Umbilical cord (tissue), 2 donors: ENCODE data around the gene ERP44. TPM values are rescaled to one million over a fixed set of nuclear protein-coding genes. Genes with fewer than 3 reads are reported as not detected.
"Not testable (repeated sequence)": the region's sequence is repeated elsewhere in the genome, so short reads cannot be mapped to it uniquely, and the experiment has no call there.

ENCODE experiments used
- DNase-seq: peaks from one replicate; pipeline ENCODE4 v3.0.0-alpha.2; 2015; ENCODE audit warnings: low spot score
- total RNA-seq: library from RNA; depleted of rRNA; stranded (reverse); fragments of >200 nt; gene quantifications from one replicate; pipeline ENCODE4 v1.2.3, GENCODE V29; 2014; ENCODE audit warnings: low replicate concordance; ENCODE audit not compliant: insufficient read depth

The ERP44 gene
- total RNA-seq, 1 donor from 2014 or later: 23.8 TPM

DNA sequence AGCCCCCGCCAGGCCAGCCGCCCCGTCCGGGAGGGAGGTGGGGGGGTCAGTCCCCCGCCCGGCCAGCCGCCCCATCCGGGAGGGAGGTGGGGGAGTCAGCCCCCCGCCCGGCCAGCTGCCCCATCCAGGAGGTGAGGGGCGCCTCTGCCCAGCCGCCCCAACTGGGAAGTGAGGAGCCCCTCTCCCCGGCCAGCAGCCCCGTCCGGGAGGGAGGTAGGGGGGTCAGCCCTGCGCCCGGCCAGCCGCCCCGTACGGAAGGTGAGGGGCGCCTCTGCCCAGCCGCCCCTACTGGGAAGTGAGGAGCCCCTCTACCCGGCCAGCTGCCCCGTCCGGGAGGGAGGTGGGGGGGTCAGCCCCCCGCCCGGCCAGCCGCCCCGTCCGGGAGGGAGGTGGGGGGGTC is 30.8 kb downstream of the ERP44 start:
- not testable (repeated sequence) for DNase-seq

DNA sequence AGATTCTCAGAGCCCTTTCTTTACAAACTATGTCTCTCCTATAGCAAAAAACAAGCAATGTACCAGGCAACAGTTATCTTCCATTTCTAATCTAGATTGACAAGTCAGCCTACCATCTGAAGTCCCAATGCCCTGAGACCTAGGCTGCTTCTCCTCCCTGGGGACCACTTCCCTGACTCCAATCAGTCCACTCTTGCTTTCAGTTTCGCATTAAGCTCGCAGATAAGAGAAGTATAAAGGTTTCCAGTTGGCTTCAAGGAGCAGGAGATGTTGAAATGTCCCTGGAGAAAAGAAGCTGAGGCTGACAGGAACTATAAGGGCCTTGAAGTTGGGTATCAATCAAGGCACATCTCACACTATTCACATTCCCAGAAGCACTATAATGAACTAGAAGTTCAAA is 32.3 kb downstream of the ERP44 start:
- peak; percentile 33 for DNase-seq

DNA sequence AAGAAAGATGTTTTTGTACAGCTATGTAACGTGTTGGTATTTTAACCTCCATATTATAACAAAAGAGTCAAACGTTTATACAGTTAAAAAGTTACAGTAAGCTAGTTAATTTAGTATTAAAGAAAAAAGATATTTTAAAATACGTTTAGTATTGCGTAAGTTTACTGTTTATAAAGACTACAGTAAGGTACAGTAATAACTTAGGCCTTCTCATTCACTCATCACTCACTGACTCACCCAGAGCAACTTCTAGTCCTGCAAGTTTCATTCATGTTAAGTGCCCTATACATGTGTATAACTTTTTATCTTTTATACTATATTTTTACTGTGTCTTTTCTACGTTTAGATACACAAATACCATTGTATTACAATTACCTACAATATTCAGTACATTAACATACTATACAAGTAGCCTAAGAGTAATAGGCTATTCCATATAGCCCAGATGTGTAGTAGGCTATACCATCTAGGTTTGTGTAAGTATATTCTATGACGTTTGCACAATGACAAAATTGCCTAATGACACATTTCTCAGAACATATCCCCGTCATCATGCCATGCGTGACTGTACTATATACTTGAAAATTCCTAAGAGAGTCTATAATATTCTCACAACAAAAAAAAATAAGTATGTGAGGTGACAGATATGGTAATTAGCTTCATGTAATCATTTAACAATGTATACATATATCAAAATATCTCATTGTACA is 33.8 kb downstream of the ERP44 start:
- DNase-seq: no peak

DNA sequence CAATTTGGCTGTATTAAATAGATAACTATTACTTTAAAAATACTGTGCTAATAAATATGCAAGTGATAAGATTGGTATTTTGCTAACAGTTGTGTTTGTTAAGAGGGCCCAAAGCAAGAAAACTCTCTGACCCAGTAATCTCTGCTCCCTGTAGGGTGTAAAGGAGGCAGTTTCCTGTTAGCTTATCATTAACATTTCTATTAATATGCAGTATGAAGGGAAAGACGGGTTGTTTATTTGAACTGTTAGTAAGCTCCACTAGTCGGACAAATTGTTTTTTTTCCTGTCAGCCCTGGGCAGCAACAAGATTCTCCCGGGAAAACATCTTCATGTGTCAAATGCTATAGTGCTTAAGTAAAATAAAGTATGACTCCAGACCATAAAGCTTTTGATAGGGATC is 35.6 kb downstream of the ERP44 start:
- no peak for DNase-seq

DNA sequence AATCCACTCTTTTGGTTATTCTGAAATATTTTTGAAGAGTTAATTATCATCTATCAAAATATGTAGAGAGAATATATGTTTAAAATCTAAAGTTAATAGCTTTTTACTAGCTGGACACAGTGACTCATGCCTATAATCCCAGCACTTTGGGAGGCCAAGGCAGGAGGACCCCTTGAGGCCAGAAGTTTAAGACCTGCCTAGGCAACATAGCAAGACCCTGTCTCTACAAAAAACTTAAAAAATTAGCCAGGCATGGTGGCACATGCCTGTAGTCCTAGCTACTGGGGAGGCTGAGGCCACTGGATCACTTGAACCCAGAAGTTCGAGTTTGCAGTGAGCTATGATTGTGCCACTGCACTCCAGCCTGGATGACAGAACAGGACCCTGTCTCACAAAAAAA is 36.1 kb downstream of the ERP44 start:
- not testable (repeated sequence) for DNase-seq

DNA sequence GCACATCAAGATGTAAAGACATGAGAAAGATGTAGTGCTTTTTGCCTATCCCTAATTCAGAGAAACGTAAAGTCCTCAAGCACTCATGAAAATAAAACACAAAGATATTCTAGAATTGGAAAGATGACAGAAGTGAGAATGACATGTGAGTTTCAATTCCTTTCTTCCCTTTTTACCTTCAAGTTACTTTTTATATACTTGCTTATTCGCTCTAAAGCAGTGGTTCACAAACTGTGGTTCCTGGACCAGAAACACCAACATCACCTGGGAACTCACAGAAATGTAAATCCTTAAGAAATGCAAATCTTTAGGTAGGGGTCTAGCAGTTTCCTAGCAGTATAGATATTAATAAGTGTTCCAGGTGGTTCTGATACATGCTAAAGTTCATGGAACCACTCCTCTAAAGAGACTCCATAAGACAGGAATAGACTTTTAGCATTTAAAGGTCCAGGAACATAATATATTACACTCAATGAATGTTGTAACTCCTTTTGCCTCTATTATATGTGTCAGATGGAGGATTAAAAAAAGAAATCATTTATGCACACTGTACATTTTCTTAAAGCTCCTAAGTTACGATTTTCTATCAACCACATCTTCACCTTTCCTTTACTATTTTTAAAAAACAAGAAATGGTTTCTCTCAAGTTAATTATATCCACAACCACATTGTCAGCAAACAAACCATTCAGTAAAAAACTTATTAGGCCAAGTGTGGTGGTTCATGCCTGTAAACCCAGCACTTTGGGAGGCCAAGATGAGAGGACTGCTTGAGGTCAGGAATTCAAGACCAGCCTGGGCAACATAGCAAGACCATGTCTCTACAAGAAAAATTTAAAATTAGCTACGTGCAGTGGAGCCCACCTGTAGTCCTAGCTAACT is 39.9 kb downstream of the ERP44 start:
- no peak for DNase-seq

DNA sequence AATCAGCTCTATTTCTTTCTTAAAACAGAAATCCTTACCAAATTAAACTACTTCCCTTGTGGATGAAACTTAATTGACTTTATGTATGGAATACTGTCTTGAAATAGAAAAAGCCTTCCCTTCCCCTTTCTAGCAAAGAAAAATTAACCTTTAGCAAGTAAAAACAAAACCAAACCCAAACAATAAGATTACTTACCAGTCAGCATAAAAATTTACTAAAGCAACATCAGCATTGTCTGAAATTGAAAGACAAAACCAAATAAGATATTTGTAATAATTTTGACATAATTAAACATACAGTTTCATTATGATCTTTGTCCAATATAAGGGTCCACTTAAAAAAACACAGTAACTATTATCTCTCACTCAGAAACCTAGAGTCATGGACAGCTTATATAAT is 41.2 kb downstream of the ERP44 start:
- DNase-seq: no peak

DNA sequence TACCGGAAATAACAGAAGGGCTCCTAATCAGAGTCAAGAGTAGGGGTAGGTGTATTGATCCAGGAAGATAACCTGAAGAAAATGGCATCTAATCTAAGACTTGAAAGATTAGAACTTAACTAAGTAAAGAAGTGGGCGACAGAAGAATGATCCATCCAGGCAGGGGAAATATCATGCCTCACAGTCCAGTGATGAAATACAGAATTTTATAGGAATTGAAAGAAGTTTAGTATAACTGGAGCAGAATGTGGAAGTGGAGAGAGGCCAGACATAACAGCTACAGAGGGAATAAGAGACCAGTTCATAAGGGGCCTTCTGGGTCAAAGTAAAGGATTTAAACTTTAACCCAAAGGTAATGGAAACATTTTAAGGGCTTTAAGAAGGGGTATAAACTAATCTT is 42.2 kb downstream of the ERP44 start:
- no peak for DNase-seq

DNA sequence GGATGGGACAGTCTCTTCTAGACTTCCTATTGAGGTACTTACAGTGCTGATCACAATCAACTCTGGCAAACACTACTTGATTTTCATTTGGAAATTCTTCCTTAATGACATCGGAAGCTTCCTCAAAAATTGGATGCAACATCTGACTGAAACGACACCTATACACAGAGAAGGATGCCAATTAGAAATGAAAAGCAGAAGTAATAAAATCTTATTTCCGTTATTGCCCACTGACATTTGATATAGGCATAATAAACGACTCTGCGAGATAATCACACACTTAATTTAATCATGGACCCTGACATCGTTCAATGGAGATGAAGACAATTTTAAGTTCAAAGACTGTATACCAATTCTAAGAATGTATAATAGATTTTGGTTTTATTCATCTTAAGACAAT is 46.4 kb downstream of the ERP44 start:
- DNase-seq: no peak

DNA sequence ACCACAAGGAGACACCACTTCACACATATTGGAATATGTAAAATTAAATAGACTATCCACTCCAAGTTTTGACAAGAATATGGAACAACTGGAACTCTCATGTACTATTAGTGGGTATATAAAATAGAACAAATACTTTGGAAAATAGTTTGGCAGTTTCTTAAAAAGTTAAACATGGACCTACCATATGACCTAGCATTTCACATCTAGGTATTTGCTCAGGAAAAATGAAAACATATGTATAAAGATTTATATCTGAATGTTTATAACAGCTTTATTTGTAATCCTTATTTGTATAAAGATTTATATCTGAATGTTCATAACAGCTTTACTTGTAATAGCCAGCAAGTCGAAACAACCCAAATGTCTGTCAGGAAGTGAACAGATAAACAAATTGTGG is 49.2 kb downstream of the ERP44 start:
- DNase-seq: no peak

DNA sequence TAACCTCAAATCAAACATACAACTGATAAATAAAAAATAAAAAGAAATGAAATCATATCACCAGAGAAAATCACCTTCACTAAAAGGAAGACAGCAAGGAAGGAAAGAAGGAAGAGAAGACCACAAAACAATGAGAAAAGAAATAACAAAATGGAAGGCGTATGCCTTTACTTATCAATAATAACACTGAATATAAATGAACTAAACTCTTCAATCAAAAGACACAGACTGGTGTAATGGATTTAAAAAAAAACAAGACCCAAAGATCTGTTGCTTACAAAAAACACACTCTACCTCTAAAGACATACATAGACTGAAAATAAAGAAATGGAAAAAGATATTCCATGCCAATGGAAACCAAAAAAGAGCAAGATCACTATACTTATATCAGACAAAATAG is 60.3 kb downstream of the ERP44 start:
- DNase-seq: no peak

DNA sequence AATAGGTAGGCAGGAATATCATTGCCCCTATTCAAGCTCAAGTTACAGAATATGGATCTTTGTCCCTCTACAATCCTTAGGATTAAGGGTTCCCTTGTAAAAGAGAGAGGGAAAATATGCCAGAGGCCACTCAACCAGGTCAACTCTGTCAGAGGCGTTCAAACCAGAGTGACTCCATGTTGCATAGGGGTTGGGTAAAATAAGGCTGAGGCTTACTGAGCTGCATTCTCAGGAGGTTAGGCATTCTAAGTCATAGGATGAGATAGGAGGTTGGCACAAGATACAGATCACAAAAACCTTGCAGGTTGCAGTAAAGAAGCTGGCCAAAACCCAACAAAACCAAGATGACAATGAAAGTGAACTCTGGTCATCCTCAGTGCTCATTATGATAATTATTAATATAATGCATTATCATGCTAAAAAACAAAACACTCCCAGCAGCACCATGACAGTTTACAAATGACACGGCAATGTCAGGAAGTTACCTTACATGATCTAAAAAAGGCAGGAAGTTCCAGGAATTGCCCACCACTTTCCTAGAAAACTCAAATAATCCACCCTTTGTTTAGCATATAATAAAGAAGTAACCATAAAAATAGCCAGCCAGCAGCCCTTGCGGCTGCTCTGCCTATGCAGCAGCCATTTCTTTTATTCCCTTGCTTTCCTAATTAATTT is 64.8 kb downstream of the ERP44 start:
- no peak for DNase-seq

DNA sequence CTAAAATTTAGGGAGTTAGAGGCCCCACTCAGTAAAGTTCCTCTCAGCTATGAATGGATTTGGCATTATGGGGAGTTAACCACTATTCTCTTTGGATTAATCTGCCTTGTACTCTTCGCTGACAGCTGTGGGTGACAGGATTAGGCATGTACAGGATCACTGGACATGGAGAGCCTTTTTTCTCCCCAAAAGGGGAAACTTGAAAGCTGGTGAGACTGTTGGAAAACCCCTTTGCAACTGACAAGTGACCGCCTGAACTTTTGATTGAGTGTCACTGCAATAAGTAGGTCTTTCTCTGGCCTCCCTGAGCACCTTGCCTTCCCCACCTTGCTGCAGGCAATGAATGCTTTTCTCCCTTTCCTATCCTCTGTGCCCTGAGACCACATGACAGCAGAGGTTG is 68.3 kb downstream of the ERP44 start:
- no peak for DNase-seq

DNA sequence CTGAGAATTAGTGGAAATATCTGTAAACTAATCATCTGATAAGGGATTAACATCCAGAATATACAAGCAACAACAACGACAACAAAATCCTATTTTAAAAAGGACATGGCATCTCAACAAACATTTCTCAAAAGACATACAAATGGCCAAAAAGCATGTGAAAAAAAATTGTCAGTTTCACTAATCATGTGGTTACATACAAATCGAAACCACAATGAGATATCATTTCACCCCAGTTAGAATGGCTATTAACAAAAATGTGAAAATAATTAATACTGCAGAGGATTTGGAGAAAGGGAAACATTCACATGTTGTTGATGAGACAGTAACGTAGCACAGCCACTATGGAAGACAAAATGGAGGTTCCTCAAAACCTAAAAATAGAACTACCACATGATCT is 69.5 kb downstream of the ERP44 start:
- no peak for DNase-seq

DNA sequence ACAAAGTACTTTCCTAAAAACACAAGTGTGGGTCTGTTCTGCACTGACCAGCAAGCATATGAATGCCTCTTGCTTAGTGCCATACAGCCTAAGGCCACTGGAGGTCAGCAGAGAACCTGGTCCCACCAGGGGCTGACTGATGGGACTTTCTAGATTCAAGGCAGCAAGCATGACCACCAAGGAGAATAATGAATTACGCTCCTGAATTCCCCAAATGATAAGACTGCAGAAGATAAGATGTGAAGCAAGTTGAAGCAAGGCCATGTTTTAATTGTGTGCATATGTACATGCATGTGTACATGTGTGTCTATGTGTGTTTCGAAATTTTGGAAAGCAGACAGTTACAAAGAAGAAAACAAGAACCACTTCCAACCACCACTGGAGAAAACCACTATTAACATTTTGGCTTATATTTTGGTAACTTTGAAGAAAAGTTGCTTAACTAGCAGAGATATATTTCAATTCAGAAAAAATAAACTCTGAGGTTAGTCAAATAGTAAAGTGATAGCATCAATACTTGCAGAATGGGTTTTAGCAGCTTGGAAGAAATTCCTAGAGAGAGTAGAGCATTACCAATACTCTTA is 70.5 kb downstream of the ERP44 start:
- peak; percentile 65 for DNase-seq

DNA sequence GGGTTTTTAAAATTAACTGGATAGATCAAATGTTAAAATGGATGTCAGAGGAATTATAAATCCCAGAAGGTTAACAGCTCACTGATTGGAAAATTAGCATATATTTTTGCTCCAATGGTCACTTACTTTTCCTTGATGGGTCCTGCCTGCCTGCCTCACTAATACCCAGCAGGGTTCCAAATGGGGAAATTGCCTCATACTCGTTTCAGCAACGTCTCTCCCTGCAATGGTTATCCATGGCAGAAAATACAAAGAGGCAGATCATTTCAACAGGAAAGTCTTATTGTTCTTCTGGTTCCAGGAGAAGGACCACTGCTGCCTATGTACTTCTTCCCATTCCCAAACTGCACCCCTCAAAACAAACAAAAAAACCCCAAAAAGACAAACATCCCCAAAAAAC is 71.3 kb downstream of the ERP44 start:
- no peak for DNase-seq

DNA sequence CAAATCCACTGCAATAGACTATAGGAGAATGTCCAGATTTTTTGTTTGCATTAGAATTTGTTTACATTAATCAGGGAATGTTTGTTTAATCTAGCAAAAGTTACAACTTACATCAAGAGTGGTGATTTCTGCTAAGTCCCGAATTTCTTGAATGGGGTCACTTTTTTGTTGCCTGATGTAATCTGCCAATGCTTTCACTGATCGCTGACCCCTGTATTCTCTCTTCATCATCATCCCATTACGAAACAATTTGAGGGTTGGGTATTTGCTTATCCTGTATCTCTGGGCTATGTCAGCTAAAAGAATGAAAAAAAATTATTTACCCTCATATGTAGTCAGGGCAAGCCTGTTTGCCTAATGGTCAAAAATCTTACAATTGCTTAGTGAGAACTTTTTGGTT is 76.9 kb downstream of the ERP44 start:
- DNase-seq: no peak

DNA sequence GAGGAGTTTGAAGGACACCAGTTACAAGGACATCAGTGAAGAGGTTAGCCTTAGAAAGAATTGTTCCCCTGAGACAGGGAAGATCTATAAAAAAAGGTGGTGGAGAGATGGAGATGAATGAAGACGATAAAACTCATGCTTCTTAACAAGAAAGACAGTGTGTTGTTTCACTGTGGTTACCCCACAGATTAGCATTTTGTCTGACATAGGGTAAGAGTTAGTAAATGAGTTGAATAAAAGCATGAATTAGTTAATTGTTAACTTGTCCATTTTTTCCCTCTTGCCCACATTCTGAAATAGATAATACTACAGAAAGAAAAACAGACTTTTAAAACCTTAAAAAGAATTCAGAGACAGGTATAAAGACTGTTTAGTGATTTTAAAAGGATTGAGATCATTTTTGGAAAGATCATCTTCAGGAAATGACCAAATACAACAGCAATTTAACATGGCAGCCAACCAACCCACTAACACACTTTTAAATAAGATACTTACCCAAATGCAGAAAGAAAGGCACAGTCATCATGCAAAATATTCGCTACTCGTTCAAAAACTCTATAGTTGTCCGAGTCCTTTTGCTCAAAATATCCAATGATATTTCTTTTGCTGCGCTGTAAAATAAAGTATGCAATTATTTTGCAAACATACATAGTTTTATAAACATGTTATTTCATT is 78.5 kb downstream of the ERP44 start:
- DNase-seq: no peak

DNA sequence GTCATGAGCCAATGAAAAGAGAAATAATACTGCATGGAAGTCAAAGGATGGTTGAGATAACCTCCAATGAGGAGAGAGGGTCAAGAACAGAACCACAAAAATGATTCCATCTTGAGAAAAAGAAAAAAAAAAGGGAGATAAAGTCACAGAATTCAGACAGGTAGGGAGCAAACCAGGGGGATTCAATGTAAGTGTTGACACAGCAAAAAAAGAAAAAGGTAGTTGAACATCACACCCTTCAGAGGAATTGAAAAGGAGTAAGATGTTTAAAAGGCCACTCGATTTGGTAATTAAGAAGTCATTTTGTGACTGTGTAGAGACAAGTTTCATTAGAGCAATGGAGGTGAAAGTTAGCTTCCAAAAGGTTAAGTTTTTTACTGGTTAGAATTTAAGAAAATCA is 79.3 kb downstream of the ERP44 start:
- no peak for DNase-seq

DNA sequence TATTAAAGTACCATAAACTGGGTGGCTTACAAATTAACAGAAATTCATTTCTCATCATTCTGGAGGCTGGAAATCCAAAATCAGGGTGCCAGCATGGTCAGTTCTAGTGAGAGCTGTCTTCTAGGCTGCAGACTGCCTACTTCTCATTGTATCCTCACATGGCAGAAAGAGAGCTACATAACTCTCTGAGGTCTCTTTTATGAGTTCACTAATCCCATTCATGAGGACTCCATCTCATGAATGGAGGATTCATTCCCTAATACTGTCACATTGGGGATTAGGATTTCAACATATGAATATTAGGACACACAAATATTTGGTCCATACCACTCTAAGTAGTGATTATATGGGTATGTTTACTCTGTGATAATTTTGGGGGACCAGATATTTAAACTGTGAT is 84.0 kb downstream of the ERP44 start:
- DNase-seq: no peak

DNA sequence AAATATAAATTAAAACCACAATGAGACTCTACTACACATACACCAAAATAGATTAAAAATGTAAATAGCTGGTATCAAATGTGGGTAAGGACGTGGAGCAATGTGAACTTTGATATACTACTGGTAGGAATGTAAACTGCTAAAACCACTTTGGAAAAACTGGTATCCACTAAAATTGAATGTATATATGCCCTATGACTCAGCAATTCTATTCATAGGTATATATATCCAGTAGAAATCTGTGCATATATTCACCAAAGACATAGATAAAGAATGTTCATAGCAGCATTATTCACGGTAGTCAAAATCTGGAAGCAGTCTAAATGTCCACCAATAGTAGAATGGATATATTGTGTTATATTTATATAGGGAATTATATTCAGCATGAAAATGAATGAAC is 85.2 kb downstream of the ERP44 start:
- no peak for DNase-seq

DNA sequence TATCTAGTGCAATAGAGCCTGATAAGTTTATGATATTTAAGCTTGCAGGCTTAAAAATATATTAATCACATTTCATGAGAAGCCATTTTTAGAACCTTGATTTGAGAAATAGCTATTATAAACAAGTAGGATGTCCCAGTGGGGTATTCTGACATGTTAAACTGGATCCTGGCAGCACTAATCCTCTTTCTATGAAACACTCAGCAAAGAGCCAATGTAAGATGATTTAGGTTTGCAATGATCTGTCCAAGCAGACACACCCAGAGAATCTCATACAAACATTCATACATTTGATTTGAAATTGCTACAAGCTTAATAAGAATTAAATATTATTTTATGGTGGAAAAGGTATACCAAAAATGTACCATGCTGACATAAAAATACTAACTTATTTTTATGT is 86.5 kb downstream of the ERP44 start:
- DNase-seq: no peak
